Neural cell (in vitro differentiated cells): ENCODE results near the gene ESYT2. TPM values are rescaled to one million over a fixed set of nuclear protein-coding genes. Genes with fewer than 3 reads are reported as not detected.

Experiments used
- H2AFZ ChIP-seq: fragments of 200-600, 300-800 bp; sonication (generic), shearing (Covaris generic); 2 replicates; pipeline ENCODE4 v1.6.0; 2014; ENCODE audit warnings: low read depth, mild to moderate bottlenecking, antibody characterized with exemption, low read length, moderate library complexity
- H3F3A ChIP-seq: fragments of 200-600 bp; shearing (Covaris generic); 2 replicates; pipeline ENCODE4 v1.6.1; 2016; ENCODE audit warnings: mild to moderate bottlenecking, moderate library complexity, mixed read lengths, antibody characterized with exemption, low read length; ENCODE audit not compliant: insufficient read depth, poor library complexity, severe bottlenecking
- H3K27ac ChIP-seq: fragments of 200-600, 300-800 bp; sonication (generic), shearing (Covaris generic); 2 replicates; pipeline ENCODE4 v1.5.1; 2014; ENCODE audit warnings: mild to moderate bottlenecking, low read length, moderate library complexity
- H3K27me3 ChIP-seq: fragments of 300-800, 200-600 bp; sonication (generic), shearing (Covaris generic); 2 replicates; pipeline ENCODE4 v1.6.0; 2014; ENCODE audit warnings: mild to moderate bottlenecking, low read depth, low read length, moderate library complexity; ENCODE audit not compliant: insufficient read depth
- H3K36me3 ChIP-seq: fragments of 300-800, 200-600 bp; sonication (generic), shearing (Covaris generic); 2 replicates; pipeline ENCODE4 v1.5.1; 2014; ENCODE audit warnings: mild to moderate bottlenecking, antibody characterized with exemption, low read length, moderate library complexity; ENCODE audit not compliant: insufficient read depth
- H3K4me2 ChIP-seq: fragments of 300-800, 200-600 bp; sonication (generic), shearing (Covaris generic); 2 replicates; pipeline ENCODE4 v1.6.0; 2014; ENCODE audit warnings: mild to moderate bottlenecking, low read length
- H3K4me3 ChIP-seq: fragments of 300-800, 200-600 bp; sonication (generic), shearing (Covaris generic); 2 replicates; pipeline ENCODE4 v1.5.1; 2014; ENCODE audit warnings: mild to moderate bottlenecking, low read length, moderate library complexity
- H3K79me2 ChIP-seq: fragments of 200-600 bp; shearing (Covaris generic); replicated peaks from 2 replicates; pipeline ENCODE4 v1.6.0; 2014; ENCODE audit warnings: mild to moderate bottlenecking, low read length, moderate library complexity; ENCODE audit not compliant: insufficient read depth
- H3K9ac ChIP-seq: fragments of 300-800, 200-600 bp; sonication (generic), shearing (Covaris generic); 2 replicates; pipeline ENCODE4 v1.6.1; 2016; ENCODE audit warnings: mild to moderate bottlenecking, low read length, mixed read lengths
- H3K9me2 ChIP-seq: fragments of 200-600 bp; shearing (Covaris generic); 2 replicates; pipeline ENCODE4 v1.6.1; 2016; ENCODE audit warnings: mild to moderate bottlenecking, low read length, mixed read lengths; ENCODE audit not compliant: insufficient read depth
- H3K9me3 ChIP-seq: fragments of 200-600, 300-800 bp; sonication (generic), shearing (Covaris generic); 2 replicates; pipeline ENCODE4 v1.6.1; 2016; ENCODE audit warnings: mild to moderate bottlenecking, mixed run types, low read length, moderate library complexity, mixed read lengths
- H4K20me1 ChIP-seq: fragments of 200-600 bp; shearing (Covaris generic); 2 replicates; pipeline ENCODE4 v1.6.1; 2016; ENCODE audit warnings: mild to moderate bottlenecking, mixed run types; ENCODE audit not compliant: insufficient read depth
- EP300 ChIP-seq: fragments of 450-650 bp; conservative IDR thresholded peaks from 2 replicates; pipeline ENCODE4 v1.6.1; 2014; ENCODE audit warnings: antibody characterized with exemption, mild to moderate bottlenecking, moderate library complexity; ENCODE audit not compliant: poor library complexity, severe bottlenecking
- EZH2 ChIP-seq: fragments of 200-600, 300-800 bp; shearing (Covaris generic), sonication (generic); IDR thresholded peaks from 2 replicates; pipeline ENCODE4 v1.6.1; 2014; ENCODE audit warnings: antibody characterized with exemption, low read length, borderline replicate concordance, mild to moderate bottlenecking; ENCODE audit not compliant: insufficient read depth, poor library complexity, severe bottlenecking
- MXI1 ChIP-seq: fragments of 450-650 bp; conservative IDR thresholded peaks from 2 replicates; pipeline ENCODE4 v1.6.1; 2014; ENCODE audit warnings: antibody characterized with exemption, mild to moderate bottlenecking; ENCODE audit not compliant: poor library complexity, severe bottlenecking
- POLR2AphosphoS5 ChIP-seq: IDR thresholded peaks from 2 replicates; pipeline ENCODE4 v1.6.1; 2012
- RAD21 ChIP-seq: fragments of 450-650 bp; conservative IDR thresholded peaks from 2 replicates; pipeline ENCODE4 v1.6.1; 2014; ENCODE audit warnings: antibody characterized with exemption, mild to moderate bottlenecking, moderate library complexity
- SMC3 ChIP-seq: fragments of 450-650 bp; conservative IDR thresholded peaks from 2 replicates; pipeline ENCODE4 v1.6.1; 2014; ENCODE audit warnings: antibody characterized with exemption, mild to moderate bottlenecking, moderate library complexity; ENCODE audit not compliant: poor library complexity
- TAF1 ChIP-seq: IDR thresholded peaks from 2 replicates; pipeline ENCODE4 v1.6.1; 2012; ENCODE audit warnings: low read depth
- polyA plus RNA-seq: library from polyadenylated mRNA; depleted of rRNA; stranded (reverse); fragments of >200 nt; gene quantifications from 2 replicates; pipeline ENCODE4 v1.2.3, GENCODE V29; 2014
- TF ChIP-seq, protein P1 (sequence below): IDR thresholded peaks from 2 replicates; pipeline ENCODE4 v1.6.1; 2012; ENCODE audit warnings: borderline replicate concordance
- TF ChIP-seq, protein P2 (sequence below): fragments of 450-650 bp; IDR thresholded peaks from 2 replicates; pipeline ENCODE4 v1.5.1; 2014; ENCODE audit warnings: antibody characterized with exemption, mild to moderate bottlenecking, moderate library complexity; ENCODE audit not compliant: poor library complexity, severe bottlenecking

ESYT2 gene
- polyA plus RNA-seq, 1 donor from 2014 or later: 23.8 TPM

DNA sequence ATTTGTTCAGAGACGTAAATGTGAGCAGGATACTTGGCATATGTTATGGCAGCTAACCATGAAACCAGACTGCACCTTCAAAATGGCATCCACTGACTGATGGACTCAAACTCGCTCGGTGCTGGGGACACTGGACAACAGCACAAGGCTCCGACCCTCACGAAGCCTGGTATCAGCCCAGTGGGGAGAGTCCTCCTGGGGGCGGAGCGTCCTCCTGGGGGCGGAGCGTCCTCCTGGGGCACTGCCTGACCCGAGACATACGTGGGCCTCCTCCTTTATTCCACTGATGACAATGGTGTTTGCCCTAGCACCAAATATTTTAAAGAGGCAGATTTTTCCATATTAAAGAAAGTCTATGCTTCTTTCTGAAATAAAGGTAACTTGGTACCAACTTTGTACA is 39.5 kb downstream of the ESYT2 start:
- TF ChIP-seq EP300 (no peak), EZH2 (no peak), TAF1 (no peak), SMC3 (no peak), MXI1 (no peak), POLR2AphosphoS5 (no peak), RAD21 (no peak)
- TF ChIP-seq, protein P1, sequence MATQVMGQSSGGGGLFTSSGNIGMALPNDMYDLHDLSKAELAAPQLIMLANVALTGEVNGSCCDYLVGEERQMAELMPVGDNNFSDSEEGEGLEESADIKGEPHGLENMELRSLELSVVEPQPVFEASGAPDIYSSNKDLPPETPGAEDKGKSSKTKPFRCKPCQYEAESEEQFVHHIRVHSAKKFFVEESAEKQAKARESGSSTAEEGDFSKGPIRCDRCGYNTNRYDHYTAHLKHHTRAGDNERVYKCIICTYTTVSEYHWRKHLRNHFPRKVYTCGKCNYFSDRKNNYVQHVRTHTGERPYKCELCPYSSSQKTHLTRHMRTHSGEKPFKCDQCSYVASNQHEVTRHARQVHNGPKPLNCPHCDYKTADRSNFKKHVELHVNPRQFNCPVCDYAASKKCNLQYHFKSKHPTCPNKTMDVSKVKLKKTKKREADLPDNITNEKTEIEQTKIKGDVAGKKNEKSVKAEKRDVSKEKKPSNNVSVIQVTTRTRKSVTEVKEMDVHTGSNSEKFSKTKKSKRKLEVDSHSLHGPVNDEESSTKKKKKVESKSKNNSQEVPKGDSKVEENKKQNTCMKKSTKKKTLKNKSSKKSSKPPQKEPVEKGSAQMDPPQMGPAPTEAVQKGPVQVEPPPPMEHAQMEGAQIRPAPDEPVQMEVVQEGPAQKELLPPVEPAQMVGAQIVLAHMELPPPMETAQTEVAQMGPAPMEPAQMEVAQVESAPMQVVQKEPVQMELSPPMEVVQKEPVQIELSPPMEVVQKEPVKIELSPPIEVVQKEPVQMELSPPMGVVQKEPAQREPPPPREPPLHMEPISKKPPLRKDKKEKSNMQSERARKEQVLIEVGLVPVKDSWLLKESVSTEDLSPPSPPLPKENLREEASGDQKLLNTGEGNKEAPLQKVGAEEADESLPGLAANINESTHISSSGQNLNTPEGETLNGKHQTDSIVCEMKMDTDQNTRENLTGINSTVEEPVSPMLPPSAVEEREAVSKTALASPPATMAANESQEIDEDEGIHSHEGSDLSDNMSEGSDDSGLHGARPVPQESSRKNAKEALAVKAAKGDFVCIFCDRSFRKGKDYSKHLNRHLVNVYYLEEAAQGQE: no peak
- TF ChIP-seq, protein P2, sequence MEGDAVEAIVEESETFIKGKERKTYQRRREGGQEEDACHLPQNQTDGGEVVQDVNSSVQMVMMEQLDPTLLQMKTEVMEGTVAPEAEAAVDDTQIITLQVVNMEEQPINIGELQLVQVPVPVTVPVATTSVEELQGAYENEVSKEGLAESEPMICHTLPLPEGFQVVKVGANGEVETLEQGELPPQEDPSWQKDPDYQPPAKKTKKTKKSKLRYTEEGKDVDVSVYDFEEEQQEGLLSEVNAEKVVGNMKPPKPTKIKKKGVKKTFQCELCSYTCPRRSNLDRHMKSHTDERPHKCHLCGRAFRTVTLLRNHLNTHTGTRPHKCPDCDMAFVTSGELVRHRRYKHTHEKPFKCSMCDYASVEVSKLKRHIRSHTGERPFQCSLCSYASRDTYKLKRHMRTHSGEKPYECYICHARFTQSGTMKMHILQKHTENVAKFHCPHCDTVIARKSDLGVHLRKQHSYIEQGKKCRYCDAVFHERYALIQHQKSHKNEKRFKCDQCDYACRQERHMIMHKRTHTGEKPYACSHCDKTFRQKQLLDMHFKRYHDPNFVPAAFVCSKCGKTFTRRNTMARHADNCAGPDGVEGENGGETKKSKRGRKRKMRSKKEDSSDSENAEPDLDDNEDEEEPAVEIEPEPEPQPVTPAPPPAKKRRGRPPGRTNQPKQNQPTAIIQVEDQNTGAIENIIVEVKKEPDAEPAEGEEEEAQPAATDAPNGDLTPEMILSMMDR: no peak
- no peaks in the 10 kb centered on the region for H4K20me1 ChIP-seq
- no peak overlapping the region for H3K9ac ChIP-seq
- H3K9me2 ChIP-seq: no peaks in the 10 kb centered on the region
- H3K27ac ChIP-seq: no peak overlapping the region
- peaks cover 10% of the 10 kb centered on the region for H3K36me3 ChIP-seq
- H3F3A ChIP-seq: no peaks in the 10 kb centered on the region
- no peak overlapping the region for H3K4me2 ChIP-seq
- H2AFZ ChIP-seq: no peak overlapping the region
- H3K4me3 ChIP-seq: no peak overlapping the region
- no peaks in the 10 kb centered on the region for H3K79me2 ChIP-seq
- no peaks in the 10 kb centered on the region for H3K27me3 ChIP-seq
- no peaks in the 10 kb centered on the region for H3K9me3 ChIP-seq

DNA sequence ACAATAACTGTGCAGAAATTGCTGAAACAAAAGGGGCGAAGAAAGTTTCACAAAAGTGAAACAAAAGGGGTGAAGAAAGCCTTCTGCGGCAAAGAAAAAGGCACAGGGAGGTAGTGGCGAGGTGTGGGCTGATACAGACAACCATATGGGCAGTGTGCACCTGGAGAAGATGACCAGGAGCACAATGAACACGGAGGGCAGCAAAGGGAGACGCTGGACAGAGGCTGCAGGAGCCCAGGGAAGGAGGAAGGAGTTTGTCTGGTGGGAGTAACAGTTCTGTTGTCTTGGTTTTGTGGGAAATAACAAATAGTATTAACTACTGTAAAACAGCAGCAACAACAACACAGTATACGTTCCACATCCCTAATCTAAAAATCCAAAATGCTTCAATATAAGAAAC is 42.4 kb downstream of the ESYT2 start:
- Histone ChIP-seq H3K27ac (no peak overlapping the region), H3K9me3 (no peaks in the 10 kb centered on the region), H3K9me2 (no peaks in the 10 kb centered on the region), H3K4me3 (no peak overlapping the region), H3K4me2 (no peak overlapping the region), H3K9ac (no peak overlapping the region), H3F3A (no peaks in the 10 kb centered on the region), H4K20me1 (no peaks in the 10 kb centered on the region), H3K36me3 (peaks cover 10% of the 10 kb centered on the region), H2AFZ (no peak overlapping the region), H3K27me3 (no peaks in the 10 kb centered on the region), H3K79me2 (no peaks in the 10 kb centered on the region)
- no peak for TF ChIP-seq RAD21
- TF ChIP-seq, protein P2: no peak
- TF ChIP-seq, protein P1: no peak
- no peak for TF ChIP-seq MXI1
- no peak for TF ChIP-seq POLR2AphosphoS5
- no peak for TF ChIP-seq TAF1
- no peak for TF ChIP-seq SMC3
- TF ChIP-seq EZH2: no peak
- no peak for TF ChIP-seq EP300
